ENCODE data around the gene XPR1. TPM values are rescaled to one million over a fixed set of nuclear protein-coding genes. Genes with fewer than 3 reads are reported as not detected.

XPR1 gene
- polyA plus RNA-seq, 1 donor (not counting 4 experiments of a cell fraction or from before 2014, with no cell fraction given), result 40.0 TPM

DNA sequence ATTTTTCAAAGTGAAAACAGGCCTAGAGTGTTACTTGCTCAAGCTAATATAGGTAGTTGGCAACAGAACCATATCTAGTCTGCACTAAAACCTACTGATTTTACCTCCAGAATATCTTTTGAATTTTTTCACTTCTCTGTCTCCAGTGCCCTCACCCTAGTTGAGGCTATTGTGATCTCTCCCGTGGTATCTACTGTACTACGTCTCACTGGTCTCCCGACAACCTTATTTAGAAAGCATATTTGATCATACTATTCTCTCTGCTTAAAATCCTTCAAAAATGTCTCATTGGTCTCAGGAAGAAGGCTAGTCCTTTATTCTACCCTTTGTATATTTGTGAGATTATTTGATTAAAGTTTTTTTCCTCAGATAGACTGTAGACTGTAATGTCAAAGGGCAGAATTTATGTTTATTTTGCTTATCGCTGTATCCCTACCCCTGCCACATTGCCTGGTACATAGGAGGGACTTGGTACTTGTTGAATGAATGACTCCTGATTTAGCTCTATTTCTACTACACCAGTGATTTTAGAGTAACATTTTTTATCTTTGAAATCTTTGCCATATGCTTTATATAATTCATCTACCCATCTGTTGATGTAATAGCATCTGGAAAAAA, 145.4 kb downstream of the XPR1 start:
- dilution Hi-C loops (cut with MboI; ENCODE audit: extremely low pct_ligation_motif_present, low sequenced_read_pairs), result no loop called here

GRCh38 chr1:180778782-180779398, 147.1 kb downstream of the XPR1 start:
- Histone ChIP-seq H4K20me1 (ENCODE audit: control insufficient read depth, extremely low read depth, insufficient read depth, low read length) (no peaks in the 10 kb centered on the region), H3K4me1 (ENCODE audit: control insufficient read depth, extremely low read depth, insufficient read depth, low read length) (no peaks in the 10 kb centered on the region), H3K79me2 (ENCODE audit: control insufficient read depth, insufficient read depth, low read length) (no peaks in the 10 kb centered on the region), H3K4me2 (ENCODE audit: control insufficient read depth, extremely low read depth, insufficient read depth, low read depth, low read length) (no peak overlapping the region), H3K27ac (ENCODE audit: control insufficient read depth, insufficient read depth, low read length) (no peak overlapping the region), H3K36me3 (ENCODE audit: control insufficient read depth in 2 of 2, extremely low read depth in 1 of 2, insufficient read depth in 2 of 2, low read length in 2 of 2) (no peaks in the 10 kb centered on the region), H3K4me3 (ENCODE audit: control insufficient read depth in 2 of 3, extremely low read depth in 1 of 3, insufficient read depth in 2 of 3, low read depth in 1 of 3, low read length in 3 of 3) (no peak overlapping the region), H3K9me3 (ENCODE audit: control insufficient read depth, low read depth, low read length) (no peaks in the 10 kb centered on the region), H3K27me3 (ENCODE audit: control insufficient read depth, extremely low read depth, insufficient read depth, low read length) (no peaks in the 10 kb centered on the region), H3K9ac (ENCODE audit: control insufficient read depth, extremely low read depth, insufficient read depth, low read length) (no peak overlapping the region), H2AFZ (ENCODE audit: control insufficient read depth, low read length) (no peak overlapping the region), H3K9me1 (ENCODE audit: control insufficient read depth, extremely low read depth, insufficient read depth, low read length) (no peaks in the 10 kb centered on the region)
- TF ChIP-seq EZH2 (IDR thresholded peaks at IDR 0.05; ENCODE audit: low read length), result no peak
- TF ChIP-seq, protein P1, sequence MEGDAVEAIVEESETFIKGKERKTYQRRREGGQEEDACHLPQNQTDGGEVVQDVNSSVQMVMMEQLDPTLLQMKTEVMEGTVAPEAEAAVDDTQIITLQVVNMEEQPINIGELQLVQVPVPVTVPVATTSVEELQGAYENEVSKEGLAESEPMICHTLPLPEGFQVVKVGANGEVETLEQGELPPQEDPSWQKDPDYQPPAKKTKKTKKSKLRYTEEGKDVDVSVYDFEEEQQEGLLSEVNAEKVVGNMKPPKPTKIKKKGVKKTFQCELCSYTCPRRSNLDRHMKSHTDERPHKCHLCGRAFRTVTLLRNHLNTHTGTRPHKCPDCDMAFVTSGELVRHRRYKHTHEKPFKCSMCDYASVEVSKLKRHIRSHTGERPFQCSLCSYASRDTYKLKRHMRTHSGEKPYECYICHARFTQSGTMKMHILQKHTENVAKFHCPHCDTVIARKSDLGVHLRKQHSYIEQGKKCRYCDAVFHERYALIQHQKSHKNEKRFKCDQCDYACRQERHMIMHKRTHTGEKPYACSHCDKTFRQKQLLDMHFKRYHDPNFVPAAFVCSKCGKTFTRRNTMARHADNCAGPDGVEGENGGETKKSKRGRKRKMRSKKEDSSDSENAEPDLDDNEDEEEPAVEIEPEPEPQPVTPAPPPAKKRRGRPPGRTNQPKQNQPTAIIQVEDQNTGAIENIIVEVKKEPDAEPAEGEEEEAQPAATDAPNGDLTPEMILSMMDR (optimal IDR thresholded peaks at IDR 0.05 in 1 of 3, IDR thresholded peaks at IDR 0.05 in 1 of 3, conservative IDR thresholded peaks at IDR 0.05 in 1 of 3; ENCODE audit: extremely low read depth in 1 of 3, insufficient read depth in 2 of 3, low read length in 3 of 3), result peak; percentile 58 to 79 (median 68)
- DNase-seq (ENCODE audit: low read depth, low spot score) (no peak), FAIRE-seq (peak; percentile 69)
- dilution Hi-C loops (cut with MboI; ENCODE audit: extremely low pct_ligation_motif_present, low sequenced_read_pairs), result no loop called here

More for the DNA sequence above, 145.4 kb downstream of the XPR1 start:
- Histone ChIP-seq H3K9ac (ENCODE audit: control insufficient read depth, extremely low read depth, insufficient read depth, low read length) (no peak overlapping the region), H3K4me1 (ENCODE audit: control insufficient read depth, extremely low read depth, insufficient read depth, low read length) (peaks cover 7% of the 10 kb centered on the region), H3K9me3 (ENCODE audit: control insufficient read depth, low read depth, low read length) (no peaks in the 10 kb centered on the region), H3K27me3 (ENCODE audit: control insufficient read depth, extremely low read depth, insufficient read depth, low read length) (no peaks in the 10 kb centered on the region), H3K27ac (ENCODE audit: control insufficient read depth, insufficient read depth, low read length) (no peak overlapping the region), H4K20me1 (ENCODE audit: control insufficient read depth, extremely low read depth, insufficient read depth, low read length) (no peaks in the 10 kb centered on the region), H3K4me2 (ENCODE audit: control insufficient read depth, extremely low read depth, insufficient read depth, low read depth, low read length) (no peak overlapping the region), H2AFZ (ENCODE audit: control insufficient read depth, low read length) (no peak overlapping the region), H3K36me3 (ENCODE audit: control insufficient read depth in 2 of 2, extremely low read depth in 1 of 2, insufficient read depth in 2 of 2, low read length in 2 of 2) (no peaks in the 10 kb centered on the region), H3K4me3 (ENCODE audit: control insufficient read depth in 2 of 3, extremely low read depth in 1 of 3, insufficient read depth in 2 of 3, low read depth in 1 of 3, low read length in 3 of 3) (no peak overlapping the region), H3K9me1 (ENCODE audit: control insufficient read depth, extremely low read depth, insufficient read depth, low read length) (no peaks in the 10 kb centered on the region), H3K79me2 (ENCODE audit: control insufficient read depth, insufficient read depth, low read length) (peaks cover 1% of the 10 kb centered on the region)
- DNase-seq (ENCODE audit: low read depth, low spot score) (no peak), FAIRE-seq (no peak)
- TF ChIP-seq, protein P1 (optimal IDR thresholded peaks at IDR 0.05 in 1 of 3, IDR thresholded peaks at IDR 0.05 in 1 of 3, conservative IDR thresholded peaks at IDR 0.05 in 1 of 3; ENCODE audit: extremely low read depth in 1 of 3, insufficient read depth in 2 of 3, low read length in 3 of 3), result no peak
- TF ChIP-seq EZH2 (IDR thresholded peaks at IDR 0.05; ENCODE audit: low read length), result no peak

All from keratinocyte (primary cell).